ENCODE measurements around the gene IL34.

IL34 gene

GRCh38 chr16:70676675-70677498 is 30.5 kb downstream of the IL34 start:
- Histone ChIP-seq H2AK5ac (ENCODE audit: low read length) (no peak overlapping the region), H3K27ac (ENCODE audit: low read depth, low read length) (no peak overlapping the region), H3K4ac (ENCODE audit: low read depth, low read length) (no peak overlapping the region), H2BK12ac (ENCODE audit: low read length) (no peak overlapping the region), H3K9ac (ENCODE audit: low read length) (no peak overlapping the region), H3K4me2 (ENCODE audit: low read length) (no peak overlapping the region), H3K9me3 (ENCODE audit: insufficient read depth, low read depth, low read length) (peaks cover 3% of the 10 kb centered on the region), H4K12ac (ENCODE audit: low read depth, low read length) (no peak overlapping the region), H3K23ac (ENCODE audit: low read length) (no peak overlapping the region), H3K14ac (ENCODE audit: low read length) (no peak overlapping the region), H3K18ac (ENCODE audit: low read length) (no peak overlapping the region), H2BK5ac (ENCODE audit: low read depth, low read length, poor library complexity) (no peak overlapping the region), H2BK120ac (ENCODE audit: insufficient read depth, low read length, poor library complexity) (no peak overlapping the region), H3K36me3 (ENCODE audit: control insufficient read depth in 1 of 2, insufficient read depth in 2 of 2, low read length in 2 of 2) (peaks cover 69% of the 10 kb centered on the region in 2 experiments), H3K27me3 (ENCODE audit: insufficient read depth, low read length) (no peaks in the 10 kb centered on the region), H4K8ac (ENCODE audit: low read depth, low read length) (no peak overlapping the region), H3K4me3 (ENCODE audit: low read depth, low read length) (no peak overlapping the region), H3K79me1 (ENCODE audit: low read length) (peaks cover 1% of the 10 kb centered on the region), H4K91ac (ENCODE audit: low read depth, low read length) (no peak overlapping the region), H2AFZ (ENCODE audit: insufficient read depth, low read length, poor library complexity) (no peak overlapping the region), H3K79me2 (ENCODE audit: control insufficient read depth, insufficient read depth, low read length, poor library complexity) (peaks cover 3% of the 10 kb centered on the region), H3K4me1 (ENCODE audit: control insufficient read depth in 1 of 2, insufficient read depth in 2 of 2, low read length in 2 of 2) (peaks cover 10% of the 10 kb centered on the region in 2 experiments)
- no peak for DNase-seq
- no CpG with 5 or more reads among the region's 14 CpGs for WGBS (ENCODE audit: extremely low coverage, insufficient coverage, insufficient read length)

GRCh38 chr16:70677499-70678120 is 31.3 kb downstream of the IL34 start:
- no peak overlapping the region for H3K23ac ChIP-seq (ENCODE audit: low read length)
- no peak overlapping the region for H4K91ac ChIP-seq (ENCODE audit: low read depth, low read length)
- no peak overlapping the region for H4K8ac ChIP-seq (ENCODE audit: low read depth, low read length)
- no peak overlapping the region for H2AK5ac ChIP-seq (ENCODE audit: low read length)
- H2BK12ac ChIP-seq (ENCODE audit: low read length): no peak overlapping the region
- no peak overlapping the region for H3K4ac ChIP-seq (ENCODE audit: low read depth, low read length)
- H3K4me1 ChIP-seq (ENCODE audit: control insufficient read depth in 1 of 2, insufficient read depth in 2 of 2, low read length in 2 of 2): peaks cover 15 to 16% of the 10 kb centered on the region in 2 experiments
- peaks cover 66 to 67% of the 10 kb centered on the region in 2 experiments for H3K36me3 ChIP-seq (ENCODE audit: control insufficient read depth in 1 of 2, insufficient read depth in 2 of 2, low read length in 2 of 2)
- DNase-seq: no peak
- H3K9me3 ChIP-seq (ENCODE audit: insufficient read depth, low read depth, low read length): peaks cover 3% of the 10 kb centered on the region
- no CpG with 5 or more reads among the region's 15 CpGs for WGBS (ENCODE audit: extremely low coverage, insufficient coverage, insufficient read length)
- H3K14ac ChIP-seq (ENCODE audit: low read length): no peak overlapping the region
- no peaks in the 10 kb centered on the region for H3K27me3 ChIP-seq (ENCODE audit: insufficient read depth, low read length)
- peaks cover 5% of the 10 kb centered on the region for H3K79me1 ChIP-seq (ENCODE audit: low read length)
- no peak overlapping the region for H2BK120ac ChIP-seq (ENCODE audit: insufficient read depth, low read length, poor library complexity)
- no peak overlapping the region for H3K27ac ChIP-seq (ENCODE audit: low read depth, low read length)
- no peak overlapping the region for H3K9ac ChIP-seq (ENCODE audit: low read length)
- H3K4me2 ChIP-seq (ENCODE audit: low read length): no peak overlapping the region
- no peak overlapping the region for H4K12ac ChIP-seq (ENCODE audit: low read depth, low read length)
- H2AFZ ChIP-seq (ENCODE audit: insufficient read depth, low read length, poor library complexity): no peak overlapping the region
- H2BK5ac ChIP-seq (ENCODE audit: low read depth, low read length, poor library complexity): no peak overlapping the region
- H3K18ac ChIP-seq (ENCODE audit: low read length): no peak overlapping the region
- no peak overlapping the region for H3K4me3 ChIP-seq (ENCODE audit: low read depth, low read length)
- peaks cover 8% of the 10 kb centered on the region for H3K79me2 ChIP-seq (ENCODE audit: control insufficient read depth, insufficient read depth, low read length, poor library complexity)

- no peak overlapping the region for H3K14ac ChIP-seq (ENCODE audit: low read length)
- H3K79me1 ChIP-seq (ENCODE audit: low read length): peaks cover 5% of the 10 kb centered on the region
- no peak overlapping the region for H3K4ac ChIP-seq (ENCODE audit: low read depth, low read length)
- H4K8ac ChIP-seq (ENCODE audit: low read depth, low read length): no peak overlapping the region
- no peak overlapping the region for H2AFZ ChIP-seq (ENCODE audit: insufficient read depth, low read length, poor library complexity)
- peaks cover 21 to 23% of the 10 kb centered on the region in 2 experiments for H3K4me1 ChIP-seq (ENCODE audit: control insufficient read depth in 1 of 2, insufficient read depth in 2 of 2, low read length in 2 of 2)
- H3K23ac ChIP-seq (ENCODE audit: low read length): no peak overlapping the region
- no peak overlapping the region for H3K27ac ChIP-seq (ENCODE audit: low read depth, low read length)
- peaks cover 14% of the 10 kb centered on the region for H3K79me2 ChIP-seq (ENCODE audit: control insufficient read depth, insufficient read depth, low read length, poor library complexity)
- no peak overlapping the region for H4K91ac ChIP-seq (ENCODE audit: low read depth, low read length)
- H2AK5ac ChIP-seq (ENCODE audit: low read length): no peak overlapping the region
- H3K9me3 ChIP-seq (ENCODE audit: insufficient read depth, low read depth, low read length): peaks cover 3% of the 10 kb centered on the region
- no peaks in the 10 kb centered on the region for H3K27me3 ChIP-seq (ENCODE audit: insufficient read depth, low read length)
- H2BK120ac ChIP-seq (ENCODE audit: insufficient read depth, low read length, poor library complexity): no peak overlapping the region
- no peak overlapping the region for H3K4me3 ChIP-seq (ENCODE audit: low read depth, low read length)
- no peak overlapping the region for H3K9ac ChIP-seq (ENCODE audit: low read length)
- H2BK12ac ChIP-seq (ENCODE audit: low read length): no peak overlapping the region
- no peak overlapping the region for H2BK5ac ChIP-seq (ENCODE audit: low read depth, low read length, poor library complexity)
- no peak for DNase-seq
- peaks cover 66 to 68% of the 10 kb centered on the region in 2 experiments for H3K36me3 ChIP-seq (ENCODE audit: control insufficient read depth in 1 of 2, insufficient read depth in 2 of 2, low read length in 2 of 2)
- H3K18ac ChIP-seq (ENCODE audit: low read length): no peak overlapping the region
- no CpG with 5 or more reads among the region's 22 CpGs for WGBS (ENCODE audit: extremely low coverage, insufficient coverage, insufficient read length)
- no peak overlapping the region for H4K12ac ChIP-seq (ENCODE audit: low read depth, low read length)
- no peak overlapping the region for H3K4me2 ChIP-seq (ENCODE audit: low read length)
Observed at GRCh38 chr16:70678121-70678897, 31.9 kb downstream of the IL34 start.

- Histone ChIP-seq H3K27ac (ENCODE audit: low read depth, low read length) (no peak overlapping the region), H2AK5ac (ENCODE audit: low read length) (no peak overlapping the region), H3K79me2 (ENCODE audit: control insufficient read depth, insufficient read depth, low read length, poor library complexity) (peaks cover 20% of the 10 kb centered on the region), H2BK12ac (ENCODE audit: low read length) (no peak overlapping the region), H3K36me3 (ENCODE audit: control insufficient read depth in 1 of 2, insufficient read depth in 2 of 2, low read length in 2 of 2) (peaks cover 67 to 74% of the 10 kb centered on the region in 2 experiments), H4K8ac (ENCODE audit: low read depth, low read length) (no peak overlapping the region), H2BK5ac (ENCODE audit: low read depth, low read length, poor library complexity) (no peak overlapping the region), H2AFZ (ENCODE audit: insufficient read depth, low read length, poor library complexity) (no peak overlapping the region), H3K27me3 (ENCODE audit: insufficient read depth, low read length) (no peaks in the 10 kb centered on the region), H3K14ac (ENCODE audit: low read length) (no peak overlapping the region), H4K12ac (ENCODE audit: low read depth, low read length) (no peak overlapping the region), H3K79me1 (ENCODE audit: low read length) (peaks cover 5% of the 10 kb centered on the region), H2BK120ac (ENCODE audit: insufficient read depth, low read length, poor library complexity) (no peak overlapping the region), H3K18ac (ENCODE audit: low read length) (no peak overlapping the region), H3K4me1 (ENCODE audit: control insufficient read depth in 1 of 2, insufficient read depth in 2 of 2, low read length in 2 of 2) (peaks cover 25 to 27% of the 10 kb centered on the region in 2 experiments), H4K91ac (ENCODE audit: low read depth, low read length) (no peak overlapping the region), H3K9me3 (ENCODE audit: insufficient read depth, low read depth, low read length) (peaks cover 3% of the 10 kb centered on the region), H3K4me2 (ENCODE audit: low read length) (no peak overlapping the region), H3K9ac (ENCODE audit: low read length) (no peak overlapping the region), H3K4ac (ENCODE audit: low read depth, low read length) (no peak overlapping the region), H3K4me3 (ENCODE audit: low read depth, low read length) (no peak overlapping the region), H3K23ac (ENCODE audit: low read length) (no peak overlapping the region)
- no CpG with 5 or more reads among the region's 31 CpGs for WGBS (ENCODE audit: extremely low coverage, insufficient coverage, insufficient read length)
- DNase-seq: no peak
Observed at GRCh38 chr16:70678898-70679670, 32.7 kb downstream of the IL34 start.
